HUES6 (cell line): Measurements from ENCODE around the gene TDRD9.

ENCODE experiments used
- H3K27ac ChIP-seq: 2 replicates; pipeline ENCODE4 v1.7.0; 2013; ENCODE audit warnings: low read depth, mild to moderate bottlenecking, low read length, inconsistent platforms
- H3K27me3 ChIP-seq: 2 replicates; pipeline ENCODE4 v1.6.1; 2013; ENCODE audit warnings: low read length; ENCODE audit not compliant: control insufficient read depth, insufficient read depth
- H3K36me3 ChIP-seq: 2 replicates; pipeline ENCODE4 v1.6.1; 2013; ENCODE audit warnings: low read length; ENCODE audit not compliant: control insufficient read depth, insufficient read depth
- H3K4me1 ChIP-seq: 2 replicates; pipeline ENCODE4 v1.6.1; 2013; ENCODE audit warnings: low read length; ENCODE audit not compliant: control insufficient read depth, insufficient read depth
- H3K4me3 ChIP-seq: 2 replicates; pipeline ENCODE4 v1.5.1; 2013; ENCODE audit warnings: low read depth, low read length
- H3K9ac ChIP-seq: one replicate; pipeline ENCODE4 v1.6.1; 2013; ENCODE audit warnings: mild to moderate bottlenecking, low read length
- H3K9me3 ChIP-seq: 2 replicates; pipeline ENCODE4 v1.6.1; 2013; ENCODE audit warnings: low read depth, low read length; ENCODE audit not compliant: control insufficient read depth, insufficient read depth

TDRD9 gene

DNA sequence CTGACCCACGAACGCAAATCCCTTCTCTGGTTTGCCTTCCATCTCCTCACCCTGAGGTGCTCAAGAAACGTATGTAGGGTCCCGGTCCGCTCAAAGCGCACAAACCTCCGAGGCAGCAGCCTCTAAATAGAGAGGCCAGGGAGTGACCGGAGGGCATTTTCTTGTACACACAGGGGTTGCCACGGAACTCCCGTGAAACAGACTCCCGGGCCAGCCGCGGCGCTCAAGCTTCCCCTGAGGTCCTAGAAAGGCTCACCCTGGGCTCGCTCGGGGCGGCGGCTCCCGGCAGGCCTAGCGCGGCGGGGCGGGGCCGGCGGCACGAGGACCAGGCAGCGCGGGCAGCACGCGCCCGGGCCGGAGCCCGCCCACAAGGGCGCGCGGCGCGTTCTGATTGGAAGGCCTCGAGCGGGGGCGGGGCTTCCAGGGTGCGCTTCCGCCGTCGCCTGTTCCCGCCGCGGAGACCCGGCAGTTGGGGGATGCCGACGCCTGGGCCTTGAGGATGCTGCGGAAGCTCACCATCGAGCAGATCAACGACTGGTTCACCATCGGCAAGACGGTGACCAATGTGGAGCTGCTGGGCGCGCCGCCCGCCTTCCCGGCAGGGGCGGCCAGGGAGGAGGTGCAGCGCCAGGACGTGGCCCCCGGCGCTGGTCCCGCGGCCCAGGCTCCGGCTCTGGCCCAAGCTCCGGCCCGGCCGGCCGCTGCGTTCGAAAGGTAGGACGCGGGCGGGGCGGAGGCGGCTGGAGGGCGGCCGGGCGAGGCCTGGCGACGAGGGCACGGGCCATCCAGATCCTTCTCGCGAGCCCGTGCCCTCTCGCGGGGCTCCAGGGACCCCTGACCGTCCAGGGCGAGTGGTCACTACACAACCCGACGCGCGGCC, at the start of gene TDRD9:
Gene TDRD9 (plus strand): TSS at position 446 of the 880 bp plus-strand sequence. CDS start 54 bp downstream, at position 500.
- Histone ChIP-seq H3K27me3 (no peaks in the 10 kb centered on the region), H3K27ac (no peak within 1 kb of the TSS), H3K4me3 (no peak within 1 kb of the TSS), H3K4me1 (no peaks in the 10 kb centered on the region), H3K9me3 (no peaks in the 10 kb centered on the region), H3K36me3 (no peaks in the 10 kb centered on the region), H3K9ac (no peak within 1 kb of the TSS)

- peaks cover 17% of the 10 kb centered on the region for H3K4me1 ChIP-seq
- no peak overlapping the region for H3K27ac ChIP-seq
- H3K4me3 ChIP-seq = no peak overlapping the region
- no peak overlapping the region for H3K9ac ChIP-seq
- no peaks in the 10 kb centered on the region for H3K36me3 ChIP-seq
- no peaks in the 10 kb centered on the region for H3K9me3 ChIP-seq
- H3K27me3 ChIP-seq = no peaks in the 10 kb centered on the region
Observed at GRCh38 chr14:103879118-103879569, 49.1 kb upstream of the TDRD9 start.

GRCh38 chr14:103879570-103880347, 48.5 kb upstream of the TDRD9 start:
- H3K4me1 ChIP-seq = peaks cover 17% of the 10 kb centered on the region
- H3K9ac ChIP-seq = no peak overlapping the region
- peak overlapping the region; percentile 23; the same call in 1 of the 2 replicates for H3K4me3 ChIP-seq
- H3K27me3 ChIP-seq = no peaks in the 10 kb centered on the region
- H3K27ac ChIP-seq = no peak overlapping the region
- H3K9me3 ChIP-seq = no peaks in the 10 kb centered on the region
- no peaks in the 10 kb centered on the region for H3K36me3 ChIP-seq

DNA sequence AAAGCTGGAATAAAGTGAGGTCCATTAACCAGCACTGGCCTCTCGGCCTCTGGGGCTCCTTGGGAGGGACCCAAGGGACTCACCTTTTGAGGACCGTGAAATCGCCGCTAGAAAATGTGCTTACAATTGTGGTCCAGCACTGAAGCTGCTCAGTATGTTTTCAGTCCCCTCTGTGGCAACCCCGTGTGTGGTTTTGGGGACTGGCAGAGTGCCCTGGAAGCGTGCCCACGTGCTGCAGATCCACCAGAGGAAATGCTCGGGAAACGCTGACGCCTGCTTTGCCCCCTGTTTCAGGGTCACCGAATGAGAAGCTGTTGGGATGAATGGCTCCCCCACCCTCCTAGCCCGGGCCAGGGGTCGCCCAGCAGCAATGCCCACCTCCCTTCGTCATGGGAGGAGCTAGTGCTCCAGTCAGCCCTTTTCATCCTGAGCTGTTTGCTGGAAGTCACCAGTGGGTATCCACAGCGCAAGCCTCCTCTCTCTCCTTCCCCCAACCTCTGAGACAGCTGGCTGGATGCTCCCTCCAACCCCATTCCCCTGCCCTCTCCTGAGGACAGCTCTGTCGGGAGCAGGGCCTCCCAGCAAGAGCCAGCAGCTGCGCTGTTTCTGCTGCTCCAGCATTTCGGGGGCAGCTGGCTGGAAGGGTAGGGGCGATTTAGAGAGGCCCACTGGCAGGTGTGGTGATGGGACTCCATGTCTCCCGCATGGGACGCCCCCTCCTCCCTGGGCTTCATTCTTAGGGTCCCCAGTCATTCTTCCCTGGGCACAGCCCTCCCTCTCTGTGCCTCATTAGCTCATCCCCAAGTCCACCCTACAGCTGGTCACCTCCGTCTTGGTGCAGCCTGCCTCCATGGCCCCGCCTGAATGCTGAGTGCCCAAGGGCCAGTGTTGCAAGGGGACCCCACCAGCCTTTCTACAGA, 47.6 kb upstream of the TDRD9 start:
- no peak overlapping the region for H3K27ac ChIP-seq
- peaks cover 17% of the 10 kb centered on the region for H3K4me1 ChIP-seq
- no peaks in the 10 kb centered on the region for H3K9me3 ChIP-seq
- H3K36me3 ChIP-seq = no peaks in the 10 kb centered on the region
- H3K27me3 ChIP-seq = no peaks in the 10 kb centered on the region
- H3K4me3 ChIP-seq = no peak overlapping the region
- no peak overlapping the region for H3K9ac ChIP-seq

GRCh38 chr14:103881268-103882201, 46.7 kb upstream of the TDRD9 start:
- Histone ChIP-seq H3K9ac (no peak overlapping the region), H3K36me3 (no peaks in the 10 kb centered on the region), H3K4me1 (peaks cover 25% of the 10 kb centered on the region), H3K27me3 (no peaks in the 10 kb centered on the region), H3K4me3 (no peak overlapping the region), H3K9me3 (no peaks in the 10 kb centered on the region), H3K27ac (no peak overlapping the region)

- Histone ChIP-seq H3K4me3 (no peak overlapping the region), H3K27ac (no peak overlapping the region), H3K9ac (no peak overlapping the region), H3K36me3 (no peaks in the 10 kb centered on the region), H3K4me1 (peaks cover 29% of the 10 kb centered on the region), H3K9me3 (no peaks in the 10 kb centered on the region), H3K27me3 (no peaks in the 10 kb centered on the region)
Observed at GRCh38 chr14:103882503-103883262, 45.6 kb upstream of the TDRD9 start.

- H3K4me1 ChIP-seq = peaks cover 31% of the 10 kb centered on the region
- no peaks in the 10 kb centered on the region for H3K36me3 ChIP-seq
- no peak overlapping the region for H3K27ac ChIP-seq
- no peak overlapping the region for H3K9ac ChIP-seq
- H3K4me3 ChIP-seq = no peak overlapping the region
- H3K27me3 ChIP-seq = no peaks in the 10 kb centered on the region
- H3K9me3 ChIP-seq = no peaks in the 10 kb centered on the region
Observed at GRCh38 chr14:103883263-103883523, 45.1 kb upstream of the TDRD9 start.

DNA sequence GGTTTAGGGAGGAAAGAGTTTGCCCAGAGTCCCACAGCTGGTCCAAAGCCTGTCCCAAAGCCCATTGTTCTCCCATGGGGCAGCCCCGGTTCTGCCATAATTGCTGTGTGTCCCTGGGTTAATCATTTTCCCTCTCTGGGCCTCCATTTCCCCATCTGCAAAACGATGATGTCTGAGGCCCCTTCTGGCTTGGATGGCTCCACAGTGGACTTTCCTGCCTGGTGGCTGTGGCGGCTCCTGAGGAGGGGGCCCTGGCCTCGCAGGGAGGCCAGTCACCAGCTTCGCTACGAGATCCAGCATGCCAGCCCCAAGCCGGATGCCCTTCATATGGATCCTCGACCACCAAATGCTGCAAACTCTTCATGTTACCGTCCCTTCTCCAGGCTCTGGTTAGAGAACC, 43.4 kb upstream of the TDRD9 start:
- H3K4me1 ChIP-seq = peaks cover 31% of the 10 kb centered on the region
- no peak overlapping the region for H3K4me3 ChIP-seq
- no peaks in the 10 kb centered on the region for H3K27me3 ChIP-seq
- no peak overlapping the region for H3K9ac ChIP-seq
- no peaks in the 10 kb centered on the region for H3K9me3 ChIP-seq
- no peak overlapping the region for H3K27ac ChIP-seq
- H3K36me3 ChIP-seq = no peaks in the 10 kb centered on the region

DNA sequence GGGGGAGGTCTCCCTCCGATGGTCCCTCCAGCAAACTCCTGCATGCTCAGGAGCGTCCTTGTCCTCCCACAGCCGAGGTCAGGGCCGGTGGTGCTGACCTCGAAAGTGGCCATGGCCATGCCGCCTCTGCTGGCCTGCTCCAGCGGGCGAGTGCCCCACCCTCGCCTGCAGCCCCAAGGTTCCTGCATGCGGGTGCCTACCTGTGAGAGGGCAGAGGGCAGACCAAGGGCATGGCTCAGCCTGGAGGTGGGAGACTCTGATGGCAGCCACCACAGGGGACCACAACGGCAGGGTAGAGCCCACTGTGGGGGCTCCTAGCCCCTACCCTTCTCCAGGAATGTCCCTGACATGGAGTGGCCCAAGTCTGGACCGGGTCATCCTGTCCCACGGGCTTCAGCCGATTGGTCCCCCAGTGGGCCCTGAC, 42.7 kb upstream of the TDRD9 start:
- Histone ChIP-seq H3K36me3 (no peaks in the 10 kb centered on the region), H3K27ac (no peak overlapping the region), H3K4me1 (peaks cover 24% of the 10 kb centered on the region), H3K27me3 (no peaks in the 10 kb centered on the region), H3K4me3 (no peak overlapping the region), H3K9ac (no peak overlapping the region), H3K9me3 (no peaks in the 10 kb centered on the region)
